Left hindlimb (tissue), 1 donor: ENCODE measurements around the gene IFNG-AS1.

Experiments used
- DNase-seq: peaks from one replicate; pipeline ENCODE4 v3.0.0-alpha.2; 2018

The IFNG-AS1 gene

DNA sequence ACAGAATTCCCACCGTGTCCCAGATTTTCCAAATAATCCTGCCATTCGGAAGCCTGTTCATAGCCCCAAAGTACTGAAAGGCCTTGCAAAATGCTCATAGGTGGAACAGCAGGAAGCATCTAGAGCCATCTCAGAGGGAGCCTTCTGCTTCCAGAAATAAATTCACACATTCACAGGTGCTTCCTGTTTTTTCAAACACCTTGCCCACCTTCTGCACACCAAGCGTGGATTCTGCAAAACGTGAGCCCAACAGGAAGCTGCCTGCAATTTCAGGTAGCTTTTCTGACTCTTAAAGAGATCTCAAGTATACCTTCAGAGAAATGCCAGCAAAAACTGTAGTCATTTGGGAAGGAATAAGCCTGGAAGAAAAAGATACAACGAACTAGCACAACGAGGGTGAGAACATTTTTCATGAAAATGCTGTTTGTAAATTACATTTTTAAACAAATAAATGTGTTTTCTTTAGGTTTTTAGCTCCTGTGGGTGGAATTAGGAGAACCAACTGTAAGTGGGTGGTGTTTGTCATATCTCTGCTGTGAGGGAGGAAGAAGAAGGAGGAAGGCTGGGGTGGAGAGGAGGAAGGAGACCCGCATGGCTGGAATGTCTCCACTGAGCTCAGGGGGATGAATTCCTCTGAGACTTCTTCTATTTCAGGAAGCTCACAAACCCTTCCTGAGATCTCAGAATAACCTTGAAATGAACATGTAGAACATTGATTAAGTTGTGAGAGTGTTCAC lies at the start of gene IFNG-AS1:
Gene IFNG-AS1, plus strand, starts transcription at position 264 of the 737 bp plus-strand sequence.
- DNase-seq: no peak

DNA sequence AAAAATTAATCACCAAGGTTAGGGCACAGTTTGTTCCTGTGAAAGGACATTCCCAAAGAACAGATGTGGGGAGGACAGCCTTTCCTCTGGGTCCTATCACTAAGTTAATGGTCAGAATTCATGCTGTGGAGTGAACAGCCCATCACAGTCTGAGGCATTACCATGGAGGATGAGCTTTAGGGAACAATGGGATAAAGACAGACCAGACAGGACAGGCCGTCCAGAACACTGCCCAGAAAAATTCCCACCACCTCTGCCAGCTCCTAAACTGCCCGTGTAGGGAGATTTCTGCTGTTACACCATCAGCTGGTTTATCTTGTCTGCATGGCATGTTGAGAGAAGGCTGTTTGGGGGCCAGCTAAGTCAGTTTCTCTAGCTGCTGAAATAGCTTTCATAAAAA lies 49.6 kb upstream of the IFNG-AS1 start:
- DNase-seq: no peak

DNA sequence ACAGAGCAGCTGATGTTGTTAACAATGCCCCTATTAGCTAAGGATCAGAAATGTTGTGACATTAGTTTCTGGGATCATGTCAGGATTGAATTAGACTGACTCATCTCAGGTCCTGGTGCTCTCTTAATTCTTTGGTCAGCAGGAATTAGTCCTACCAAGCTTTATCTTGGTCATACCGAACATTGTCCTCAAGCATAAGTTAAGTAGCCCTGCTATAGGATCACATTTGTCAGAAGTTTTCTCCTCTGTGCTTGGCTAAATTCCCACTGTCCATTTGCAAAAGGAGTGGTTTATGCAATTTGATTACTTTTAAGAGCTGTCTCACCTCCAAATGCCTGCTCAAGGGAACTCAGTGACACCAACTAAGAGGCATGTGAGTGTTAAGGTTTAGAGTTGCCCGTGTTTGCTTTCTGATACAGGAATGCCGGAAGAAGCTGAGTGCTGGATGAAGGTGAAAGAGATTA lies 48.4 kb upstream of the IFNG-AS1 start:
- DNase-seq: no peak

DNA sequence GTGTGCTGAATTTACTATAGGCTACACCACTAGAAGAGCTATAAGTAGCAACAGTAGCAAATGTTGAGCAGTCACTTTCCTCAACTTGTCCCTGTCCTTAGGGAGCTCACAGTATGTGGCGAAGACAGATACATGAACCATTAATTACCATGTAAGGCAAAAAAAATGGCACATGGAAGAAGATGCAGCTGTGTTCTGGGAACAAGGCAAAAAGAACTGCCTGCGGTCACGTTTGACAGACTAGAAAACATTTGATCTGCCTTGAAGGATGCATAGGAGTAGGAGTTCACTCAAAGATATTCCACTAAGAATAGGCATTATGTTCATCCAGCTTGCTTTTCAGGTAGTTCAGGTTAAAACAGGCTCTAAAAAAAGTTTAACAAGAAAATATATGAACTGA lies 46.5 kb upstream of the IFNG-AS1 start:
- DNase-seq: peak; percentile 38

DNA sequence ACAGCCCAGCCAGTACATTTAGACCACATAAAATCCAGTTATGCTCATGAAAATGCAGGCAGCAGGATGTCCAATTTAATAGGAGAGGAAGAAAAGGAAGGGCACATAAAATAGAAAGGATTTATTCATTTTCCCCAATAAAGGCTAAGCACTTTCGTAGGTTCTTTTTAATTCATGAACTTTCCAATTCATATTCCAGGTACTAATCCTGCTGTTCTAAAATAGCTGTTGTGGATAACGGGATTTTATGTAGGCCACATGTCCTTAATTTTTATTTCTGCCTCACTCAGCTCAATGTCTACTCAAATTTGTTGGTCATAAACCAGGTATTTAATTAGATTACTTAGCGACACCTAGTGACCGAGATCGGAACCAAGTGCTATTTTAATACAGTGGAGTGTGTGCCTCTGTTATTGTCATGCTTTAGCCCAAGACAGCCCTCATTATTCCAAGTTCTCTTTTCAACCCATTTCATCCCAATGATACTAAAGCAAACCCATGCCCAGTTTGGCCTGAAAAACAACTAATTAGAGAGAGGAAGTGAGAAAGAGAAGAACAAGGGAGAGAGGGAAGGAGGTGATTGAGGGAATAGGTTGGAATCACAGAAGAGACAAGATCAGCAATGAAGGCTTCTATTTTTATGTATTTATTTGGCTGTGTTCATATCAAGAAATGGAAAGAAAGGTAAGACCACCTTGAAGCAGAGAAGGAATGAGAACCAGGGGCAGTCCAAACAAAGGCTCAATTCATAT lies 45.9 kb upstream of the IFNG-AS1 start:
- DNase-seq: peak; percentile 42

DNA sequence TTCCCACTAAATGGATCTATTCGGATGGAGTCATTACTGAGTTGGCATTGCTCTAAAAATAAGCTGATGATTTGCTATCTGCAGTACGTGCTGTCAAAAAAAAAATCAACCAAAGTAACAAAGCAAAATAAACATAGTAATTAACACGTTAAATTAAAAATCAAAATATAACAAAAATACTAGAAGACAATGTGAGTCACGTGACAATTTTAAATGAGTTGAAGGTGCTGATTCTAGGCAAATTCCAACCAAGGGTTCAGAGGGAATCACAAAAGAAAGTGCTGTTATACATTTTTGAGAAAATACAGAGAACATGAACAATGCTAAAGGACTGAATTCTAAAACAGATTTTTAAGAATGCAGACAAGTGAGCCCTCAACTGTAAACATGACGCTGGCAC lies 45.2 kb upstream of the IFNG-AS1 start:
- no peak for DNase-seq

DNA sequence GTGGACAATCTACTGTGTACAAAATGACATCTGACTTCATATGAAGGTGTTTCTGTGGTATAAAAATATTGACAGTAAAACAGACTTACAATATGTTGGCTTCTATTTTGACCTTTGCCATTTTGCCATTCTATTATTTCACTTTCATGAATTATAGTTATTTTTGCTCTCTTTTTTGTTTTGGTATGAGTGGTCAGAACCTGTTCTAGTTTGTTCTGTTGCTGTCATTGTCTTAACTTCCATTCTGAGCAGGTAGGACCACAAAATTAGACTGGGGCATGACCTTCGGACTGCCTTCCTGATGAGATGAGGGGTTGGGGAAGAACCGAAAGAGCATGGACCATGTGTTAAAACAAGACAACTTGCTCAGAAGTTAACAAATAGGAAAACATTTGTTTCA lies 36.5 kb upstream of the IFNG-AS1 start:
- DNase-seq: no peak

DNA sequence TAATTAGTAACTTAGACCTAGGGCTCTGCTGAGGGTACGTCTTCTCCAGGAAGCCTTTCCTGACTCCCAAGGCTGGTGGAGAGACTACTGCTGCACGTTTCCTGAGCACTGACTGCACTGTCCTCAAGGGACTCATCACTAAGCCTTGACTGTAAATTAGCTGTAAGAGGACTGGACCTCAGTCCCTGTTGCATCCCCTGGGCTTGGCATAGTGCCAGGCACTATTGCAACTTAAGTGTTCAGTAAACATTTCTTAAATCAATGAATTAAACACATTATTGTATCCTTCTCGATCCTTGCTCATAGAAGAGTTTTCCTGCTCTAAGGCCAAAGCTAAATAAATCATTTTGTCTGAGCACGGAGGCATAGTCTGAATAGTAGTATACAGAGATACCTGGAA lies 31.9 kb upstream of the IFNG-AS1 start:
- DNase-seq: no peak

DNA sequence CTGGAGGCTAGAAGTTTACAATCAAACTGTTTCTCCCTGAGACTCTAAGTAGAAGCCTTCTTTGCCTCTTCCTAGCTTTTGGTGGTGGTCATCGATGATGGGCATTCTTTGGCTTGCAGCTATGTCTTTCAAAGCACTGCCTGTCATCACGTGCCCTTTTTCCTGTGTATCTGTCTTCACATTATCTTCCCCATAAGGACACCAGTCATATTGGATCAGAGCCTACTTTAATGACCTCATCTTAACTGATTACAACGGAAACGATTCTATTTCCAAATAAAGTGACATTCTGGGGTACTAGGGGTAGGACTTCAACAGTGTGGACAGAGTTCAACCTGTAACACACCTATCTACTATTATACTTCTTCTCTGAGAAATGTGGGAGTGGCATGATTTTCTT lies 31.1 kb upstream of the IFNG-AS1 start:
- DNase-seq: no peak

DNA sequence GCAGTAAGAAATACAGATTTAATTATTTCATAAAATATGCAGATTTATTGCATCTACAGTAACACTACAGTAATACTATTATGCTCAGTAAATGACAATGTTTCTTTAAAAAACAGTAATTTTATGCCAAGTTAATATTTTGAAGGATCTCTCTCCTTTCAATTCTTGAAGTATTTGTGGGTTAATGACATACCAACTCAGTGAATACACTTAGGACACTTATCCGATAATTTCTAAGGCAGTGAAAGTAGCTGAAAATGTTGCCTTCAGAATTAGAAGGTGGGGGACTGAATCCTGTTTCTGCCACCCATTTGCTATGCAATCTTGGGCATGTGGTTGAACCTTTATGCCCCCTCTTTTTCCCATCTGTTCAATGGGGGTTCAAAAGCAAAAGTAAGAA lies 24.8 kb upstream of the IFNG-AS1 start:
- DNase-seq: no peak

DNA sequence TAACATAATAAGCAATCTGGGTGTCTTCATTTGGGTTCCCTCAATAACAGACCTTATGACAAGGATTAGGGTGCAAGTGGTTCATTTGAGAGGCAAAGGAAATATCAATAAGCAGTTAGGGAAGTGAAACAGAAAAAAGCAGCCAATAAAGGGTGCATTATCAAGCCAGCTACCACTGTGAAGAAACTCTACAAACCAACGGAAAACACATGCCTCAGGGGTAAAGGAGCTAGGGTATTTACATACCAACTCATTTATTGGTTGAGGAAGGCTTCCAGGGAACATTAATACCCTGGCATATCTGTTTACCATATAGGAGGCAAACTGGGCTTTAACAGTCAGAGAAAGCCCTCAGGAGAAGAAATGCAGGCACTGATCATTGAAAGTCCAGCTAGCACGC lies 22.7 kb upstream of the IFNG-AS1 start:
- DNase-seq: no peak

DNA sequence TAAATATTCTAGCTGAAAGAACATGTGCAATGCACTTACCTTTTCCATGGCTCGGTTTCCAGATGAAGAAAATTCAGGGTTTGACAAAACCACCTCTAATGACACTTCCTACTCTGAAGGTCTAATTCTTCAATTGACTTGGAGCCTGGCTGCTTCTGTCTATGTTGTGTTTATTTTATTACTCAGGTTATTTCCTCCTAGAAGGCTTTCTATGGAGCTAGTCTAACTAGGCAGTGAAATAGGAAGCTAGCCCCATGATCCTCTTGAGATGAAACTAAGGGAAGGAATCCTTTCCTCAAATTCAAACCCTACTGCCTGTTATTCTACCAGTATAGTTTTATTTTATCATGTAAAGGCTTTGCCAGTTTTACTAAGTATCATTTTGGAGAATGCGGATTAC lies 20.9 kb upstream of the IFNG-AS1 start:
- no peak for DNase-seq

DNA sequence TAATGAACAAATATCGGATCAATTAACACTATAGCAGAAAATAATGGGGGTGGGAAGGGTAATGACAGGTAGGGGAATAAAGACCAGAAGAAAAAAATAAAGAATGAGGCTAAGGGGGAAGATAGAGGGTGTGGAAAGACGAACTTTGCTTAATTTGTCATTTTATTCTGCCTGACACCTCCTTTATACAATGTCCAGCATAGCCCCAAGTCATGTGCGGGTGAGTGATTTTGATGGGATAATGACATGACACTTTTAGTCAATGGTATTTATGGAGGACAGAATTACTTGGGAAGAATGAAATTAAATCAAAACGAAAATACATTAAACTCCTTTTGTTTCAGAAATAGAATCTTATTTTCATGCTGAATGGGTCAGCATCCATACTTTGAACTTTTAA lies 20.5 kb upstream of the IFNG-AS1 start:
- DNase-seq: no peak

DNA sequence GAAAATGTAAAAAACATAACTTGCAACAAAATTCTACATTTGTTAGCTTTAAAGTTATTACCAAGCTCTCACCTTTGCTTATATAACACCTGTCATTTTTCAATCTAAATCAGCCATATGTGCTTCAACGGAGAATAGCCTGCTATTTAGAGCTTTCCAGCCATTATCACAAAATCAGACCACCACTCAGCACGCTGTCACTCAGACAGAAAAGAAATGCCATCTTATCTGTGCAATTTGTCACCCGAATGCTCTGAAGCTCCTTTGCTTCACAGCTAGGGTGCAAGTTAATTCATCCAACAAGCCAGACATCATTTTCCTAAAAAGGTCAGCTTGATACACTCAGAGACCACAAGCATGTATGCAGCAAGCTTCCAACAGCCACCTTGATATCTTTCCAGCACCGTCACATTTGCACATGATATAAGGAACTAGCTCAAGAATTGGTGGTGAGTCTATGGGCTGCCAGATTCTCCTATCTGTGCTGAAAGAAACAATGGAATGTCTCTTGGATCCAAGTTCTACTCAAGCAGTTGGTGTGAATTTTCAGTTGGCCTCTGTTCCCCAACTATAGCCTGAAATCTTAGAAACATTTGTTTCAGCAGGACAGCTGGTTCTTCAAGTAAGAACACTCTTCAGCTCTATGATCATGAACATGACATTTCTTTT lies 20.0 kb upstream of the IFNG-AS1 start:
- DNase-seq: no peak

DNA sequence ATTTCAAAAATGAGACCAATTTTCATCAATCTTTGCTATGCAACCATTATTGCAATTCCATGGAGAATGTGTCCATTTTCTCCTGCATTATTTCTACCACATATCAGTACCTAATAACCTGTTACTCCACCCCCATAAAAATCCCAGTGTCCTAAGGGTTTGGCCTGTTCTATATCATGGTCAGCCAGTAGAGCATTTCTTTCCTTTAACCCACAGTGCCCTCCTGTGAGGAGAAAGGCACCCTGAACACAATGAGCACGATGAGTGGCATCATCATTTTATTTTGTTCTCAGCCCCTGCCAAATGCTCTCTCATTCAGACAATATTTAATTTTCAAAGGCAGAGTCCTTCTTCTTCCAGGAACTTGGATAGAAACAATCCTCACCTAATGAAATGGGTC lies 11.6 kb upstream of the IFNG-AS1 start:
- DNase-seq: no peak

DNA sequence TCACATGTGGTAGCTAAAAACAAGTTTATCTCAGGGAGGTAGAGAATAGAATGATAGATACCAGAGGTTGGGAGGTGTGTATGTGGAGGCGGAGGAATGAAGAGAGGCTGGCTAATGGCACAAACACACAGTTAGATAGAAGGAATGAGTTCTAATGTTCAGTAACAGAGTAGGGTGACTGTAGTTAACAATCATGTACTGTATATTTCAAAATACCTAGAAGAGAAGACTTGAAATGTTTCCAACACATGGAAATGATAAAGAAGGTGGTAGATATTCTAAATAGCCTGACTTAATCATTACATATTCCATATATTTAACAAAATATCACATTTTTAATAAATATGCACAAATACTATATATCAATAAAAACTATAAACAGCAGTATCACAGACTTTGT lies 8.9 kb upstream of the IFNG-AS1 start:
- DNase-seq: no peak

DNA sequence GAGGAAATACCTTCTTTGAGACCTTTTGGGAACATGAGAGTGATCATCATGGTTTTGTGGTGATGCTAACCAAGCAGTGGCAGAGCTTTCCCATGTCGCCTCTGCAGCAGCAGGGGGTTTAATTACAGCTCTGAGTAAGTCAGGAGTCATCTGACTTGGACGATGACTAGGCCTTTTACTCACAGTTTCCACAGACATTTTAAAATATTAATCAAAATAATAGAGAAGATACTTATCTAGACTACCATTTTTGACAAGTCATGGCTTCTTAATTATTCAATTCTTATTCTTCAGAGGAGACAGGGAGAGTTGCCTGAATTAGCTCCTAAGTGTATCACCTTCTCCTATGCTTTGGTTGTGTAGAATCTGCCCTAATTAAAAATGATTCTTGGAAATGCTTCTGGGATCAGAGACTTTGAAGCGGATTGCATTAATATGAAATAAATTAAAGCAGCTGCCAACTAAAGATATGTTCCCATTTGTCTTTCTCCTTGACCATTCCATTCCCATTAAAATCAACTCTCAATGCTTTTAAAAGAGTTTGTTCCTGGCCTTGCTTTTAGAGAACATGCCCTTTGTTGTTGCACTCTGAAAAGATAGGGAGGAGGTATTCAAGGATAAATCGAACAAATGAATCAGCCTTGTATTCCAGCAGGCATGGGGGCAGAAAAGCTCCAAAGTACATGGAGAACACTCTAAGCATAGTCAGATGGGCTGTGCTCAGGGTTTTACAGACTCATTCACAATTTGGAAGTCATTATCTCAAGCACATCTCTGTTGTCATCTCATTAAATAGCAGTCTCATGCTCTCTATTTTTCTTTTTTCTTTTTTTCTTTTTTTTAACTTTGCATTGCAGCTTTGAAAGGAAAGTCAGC lies 7.7 kb upstream of the IFNG-AS1 start:
- no peak for DNase-seq

DNA sequence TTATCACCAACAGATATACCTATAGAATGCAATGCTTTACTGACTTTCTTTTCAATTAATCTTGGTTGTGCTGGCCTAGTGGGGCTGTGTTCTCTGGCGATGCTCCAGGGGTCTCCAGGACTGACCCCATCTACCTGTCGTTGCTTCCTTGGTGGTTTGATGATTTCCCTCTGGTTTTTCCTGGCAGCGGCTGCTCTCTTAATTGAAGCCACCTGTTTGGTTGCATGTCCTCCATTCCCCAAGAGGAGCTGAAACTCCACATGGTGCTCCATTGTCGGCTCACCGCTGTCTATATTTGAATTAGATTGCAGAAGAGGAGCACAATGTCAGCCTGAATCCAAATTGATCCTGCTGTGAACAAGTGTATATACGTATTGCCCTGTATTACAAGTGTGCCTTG lies 7.1 kb upstream of the IFNG-AS1 start:
- no peak for DNase-seq

DNA sequence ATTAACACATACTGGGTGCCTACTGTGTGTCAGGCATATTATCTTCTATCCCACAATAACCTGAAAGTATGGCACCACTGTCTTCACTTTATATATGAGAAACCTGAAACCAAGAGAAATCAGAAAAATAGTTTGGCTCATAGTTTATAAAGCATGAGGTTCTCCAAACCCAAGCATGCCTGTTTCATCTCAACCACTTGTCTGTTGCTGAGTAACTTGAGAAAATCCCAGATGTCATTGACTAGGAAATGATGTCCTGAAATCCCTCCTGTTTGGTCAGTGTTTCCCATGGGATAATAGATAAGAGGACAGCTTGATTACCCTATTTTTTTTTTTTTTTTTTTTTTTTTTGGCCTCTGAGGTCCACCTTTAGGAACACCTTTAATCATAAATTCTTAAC lies 2.6 kb upstream of the IFNG-AS1 start:
- DNase-seq: no peak

DNA sequence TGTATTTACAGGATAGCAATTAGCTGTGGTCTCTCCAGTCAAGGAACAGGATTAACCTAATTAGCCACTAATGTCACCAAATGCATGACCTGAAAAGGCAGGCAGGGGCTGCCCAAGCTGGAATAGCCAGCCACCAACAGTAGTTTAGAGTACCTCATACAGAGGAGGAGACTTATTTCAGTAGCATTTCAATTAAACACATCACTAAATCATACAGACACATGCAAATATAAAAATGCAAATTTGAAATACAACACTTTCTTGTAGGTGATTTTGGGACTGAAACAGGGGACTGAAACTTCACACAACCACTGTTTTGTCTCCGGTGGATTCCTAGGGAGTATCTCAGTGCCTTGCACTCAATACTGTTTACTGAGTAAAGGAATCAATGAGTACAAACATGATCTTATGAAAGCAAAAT lies 636 bp upstream of the IFNG-AS1 start:
- DNase-seq: no peak

DNA sequence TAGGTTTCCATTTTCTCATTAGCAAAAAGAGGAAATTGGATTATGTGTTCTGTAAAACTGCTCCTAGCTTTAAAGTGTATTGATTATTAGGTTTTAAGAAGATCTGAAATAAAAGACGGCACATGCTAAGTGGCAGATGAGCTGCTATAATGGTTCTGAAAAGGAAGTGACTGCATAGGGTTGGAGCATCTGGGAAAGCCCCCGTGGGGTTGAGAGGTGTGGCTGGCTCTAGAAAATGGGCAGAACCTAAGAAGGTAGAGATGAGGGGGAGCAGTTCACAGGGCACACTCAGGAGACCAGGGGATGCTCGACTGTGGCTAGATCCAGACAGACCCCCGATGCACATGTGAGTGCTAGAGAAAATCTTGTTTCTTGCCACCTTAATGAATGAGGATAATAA lies 1.9 kb downstream of the IFNG-AS1 start:
- DNase-seq: no peak

DNA sequence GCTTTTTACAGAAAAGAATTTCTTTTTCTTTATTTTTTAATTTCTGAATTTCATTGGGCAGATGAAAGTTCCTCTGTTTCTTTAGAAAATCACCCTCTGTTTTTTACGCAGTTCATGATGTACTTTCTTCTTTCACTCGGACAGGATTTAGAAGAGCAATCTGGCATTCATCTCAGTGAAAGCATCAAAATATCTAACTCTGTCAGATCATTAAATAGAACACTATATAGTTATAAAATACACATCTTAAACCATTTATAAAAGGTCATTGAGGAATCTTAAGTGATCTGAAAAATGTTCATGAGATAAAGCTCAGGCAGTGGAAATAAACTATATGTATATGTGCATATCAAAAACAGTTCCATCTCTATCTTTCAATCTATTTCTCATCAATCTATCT lies 3.9 kb downstream of the IFNG-AS1 start:
- no peak for DNase-seq

DNA sequence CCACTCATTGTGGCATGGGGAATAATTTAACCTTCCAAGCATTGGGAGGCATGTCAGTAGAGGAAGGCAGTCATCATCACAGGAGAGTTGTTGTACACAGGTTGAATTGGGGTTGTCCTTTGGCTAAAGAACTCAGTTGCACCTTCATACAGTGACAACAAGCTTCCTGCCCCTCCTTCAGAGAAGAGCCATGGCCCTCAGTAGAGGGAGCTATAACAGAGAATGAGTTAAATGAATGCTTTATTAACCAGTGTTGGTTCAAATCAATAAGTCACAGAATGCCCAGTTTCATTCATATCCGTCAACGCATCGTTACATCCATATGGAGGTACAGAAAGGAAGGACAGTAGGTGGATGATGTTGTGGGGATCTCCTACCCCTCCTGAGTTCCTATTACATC lies 4.8 kb downstream of the IFNG-AS1 start:
- DNase-seq: no peak
